ENCODE measurements around the gene AXIN2.
"Not testable (repeated sequence)": the region's sequence is repeated elsewhere in the genome, so short reads cannot be mapped to it uniquely, and the experiment has no call there.

The AXIN2 gene

DNA sequence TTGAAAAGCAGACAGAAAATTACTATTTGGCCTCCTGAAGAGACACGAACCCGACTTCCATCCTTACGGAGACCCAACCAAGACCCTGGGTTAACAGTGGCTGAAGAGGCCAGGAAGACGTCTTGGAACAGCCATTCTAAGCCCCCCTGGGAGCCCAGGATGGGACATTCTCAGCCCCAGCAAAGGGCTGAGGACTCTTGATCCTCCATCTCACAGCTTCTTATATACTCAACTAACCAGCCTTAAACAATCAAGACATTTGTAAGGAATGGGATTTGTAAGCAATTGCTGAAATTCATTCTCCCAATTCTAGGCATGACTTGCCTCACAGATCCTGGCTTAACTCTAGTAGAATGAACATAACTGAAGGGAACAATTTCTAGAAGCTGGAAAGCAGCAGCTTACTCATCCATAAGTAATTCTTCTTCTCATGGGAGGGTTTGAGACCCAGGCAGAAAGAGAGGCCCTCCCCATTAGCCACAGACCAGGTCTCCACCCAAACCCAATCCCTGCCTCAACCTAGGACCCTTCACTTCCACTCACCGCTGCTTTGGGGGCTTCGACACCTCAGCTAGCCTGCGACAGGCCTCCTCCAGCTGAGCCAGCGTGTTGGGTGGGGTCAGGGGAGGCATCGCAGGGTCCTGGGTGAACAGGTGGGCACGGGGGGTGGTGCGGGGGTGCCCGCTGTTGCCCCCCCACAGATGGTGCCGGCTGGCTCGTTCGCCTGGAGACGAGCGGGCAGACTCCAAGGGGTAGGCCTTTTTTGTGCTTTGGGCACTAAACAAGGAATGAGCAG is 25.5 kb downstream of the AXIN2 start:
- no peak for DNase-seq

DNA sequence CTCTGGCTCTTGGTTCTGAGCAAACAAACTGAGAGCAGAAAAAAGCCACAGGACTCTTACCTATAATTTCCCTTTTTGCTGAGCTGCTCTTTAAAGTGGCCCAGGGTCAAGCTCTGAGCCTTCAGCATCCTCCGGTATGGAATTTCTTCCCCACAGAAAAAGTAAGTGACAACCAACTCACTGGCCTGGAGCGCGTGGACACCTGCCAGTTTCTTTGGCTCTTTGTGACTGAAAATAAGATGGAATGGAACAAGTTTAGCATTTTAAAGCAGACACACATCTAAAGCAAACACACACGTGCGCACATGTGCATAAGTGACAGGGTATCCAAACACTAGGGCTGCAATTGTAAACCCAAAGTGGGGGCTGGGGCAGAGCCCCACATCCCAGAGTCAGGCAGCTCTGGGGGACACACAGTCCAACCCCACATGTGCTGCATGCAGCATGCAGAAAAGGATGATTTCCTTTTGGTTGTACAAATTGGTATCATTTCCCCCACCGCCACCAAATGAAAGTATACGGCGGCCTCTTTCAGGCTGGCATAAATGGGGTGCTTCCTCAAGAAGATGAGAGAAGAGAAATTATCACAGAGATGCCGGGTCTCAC is 27.5 kb downstream of the AXIN2 start:
- no peak for DNase-seq

DNA sequence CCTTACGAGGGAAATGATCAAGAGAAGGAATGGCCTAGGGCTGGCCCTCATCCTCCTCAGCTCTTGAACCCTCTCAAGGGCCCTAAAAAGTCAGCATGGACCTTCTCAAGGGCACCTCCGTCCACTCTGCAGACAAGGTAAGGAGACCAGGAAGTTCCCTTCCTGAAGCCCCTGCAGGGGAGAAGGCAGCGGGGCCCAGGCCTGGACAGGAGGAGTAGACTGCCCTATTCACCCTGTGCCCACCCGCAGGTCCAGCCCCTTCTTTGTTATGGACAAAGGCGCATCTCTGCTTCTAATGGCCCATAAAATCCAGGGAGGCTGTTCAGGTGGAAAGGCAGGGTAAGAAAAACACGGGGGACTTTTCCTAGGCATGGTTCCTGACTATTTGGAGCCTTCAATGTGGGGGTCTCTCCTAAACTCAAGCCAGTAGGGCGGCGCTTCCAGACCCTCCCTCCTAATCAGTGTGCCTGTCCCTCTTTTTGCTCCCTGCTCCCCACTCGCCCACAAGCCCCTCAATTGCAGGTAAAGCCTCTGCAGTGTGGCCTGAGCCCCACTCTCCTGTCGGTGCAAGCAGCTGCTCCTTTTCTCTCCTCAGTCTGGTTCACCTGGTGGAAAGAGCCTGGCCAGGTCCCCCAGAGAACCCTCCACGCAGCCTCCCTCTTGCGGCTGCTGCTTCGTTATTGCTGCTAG is 28.2 kb downstream of the AXIN2 start:
- no peak for DNase-seq

DNA sequence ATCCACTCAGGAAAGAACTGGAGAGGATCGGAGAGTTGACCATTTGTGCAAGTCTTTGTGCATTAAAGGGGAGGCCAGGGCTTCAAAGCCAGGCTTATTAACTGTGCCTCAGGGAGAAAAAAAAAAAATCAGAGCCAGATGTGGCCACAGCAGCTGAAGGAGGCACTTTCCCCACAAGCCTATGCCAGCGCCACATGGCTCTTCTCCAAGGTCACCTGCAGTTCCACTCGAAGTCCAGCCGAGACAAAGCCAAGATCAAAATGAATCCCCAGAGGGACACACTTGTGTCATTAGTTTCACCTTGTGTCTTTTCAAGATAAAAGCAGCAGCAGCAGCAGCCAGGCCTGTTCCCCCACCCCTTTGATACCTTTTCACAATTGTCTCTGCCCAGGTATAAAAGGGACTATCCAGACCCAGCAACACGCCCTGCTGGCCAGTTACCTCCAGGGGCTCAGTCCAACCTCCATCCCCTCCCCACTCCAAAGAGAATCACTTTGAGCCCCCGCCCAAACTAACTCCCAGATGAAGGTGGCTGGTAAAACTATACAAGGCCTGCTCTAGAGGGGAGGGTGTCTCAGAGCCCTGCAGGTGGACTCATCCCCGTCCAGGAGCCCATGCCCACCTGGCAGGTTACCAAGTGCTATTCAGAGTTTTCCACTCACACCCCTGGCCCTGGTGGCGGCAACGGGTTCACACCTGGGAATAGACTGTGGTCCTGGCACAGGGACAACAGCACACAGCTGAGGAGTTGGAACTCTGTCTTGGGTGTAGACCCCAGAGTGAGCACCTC is 29.2 kb downstream of the AXIN2 start:
- no peak for DNase-seq

DNA sequence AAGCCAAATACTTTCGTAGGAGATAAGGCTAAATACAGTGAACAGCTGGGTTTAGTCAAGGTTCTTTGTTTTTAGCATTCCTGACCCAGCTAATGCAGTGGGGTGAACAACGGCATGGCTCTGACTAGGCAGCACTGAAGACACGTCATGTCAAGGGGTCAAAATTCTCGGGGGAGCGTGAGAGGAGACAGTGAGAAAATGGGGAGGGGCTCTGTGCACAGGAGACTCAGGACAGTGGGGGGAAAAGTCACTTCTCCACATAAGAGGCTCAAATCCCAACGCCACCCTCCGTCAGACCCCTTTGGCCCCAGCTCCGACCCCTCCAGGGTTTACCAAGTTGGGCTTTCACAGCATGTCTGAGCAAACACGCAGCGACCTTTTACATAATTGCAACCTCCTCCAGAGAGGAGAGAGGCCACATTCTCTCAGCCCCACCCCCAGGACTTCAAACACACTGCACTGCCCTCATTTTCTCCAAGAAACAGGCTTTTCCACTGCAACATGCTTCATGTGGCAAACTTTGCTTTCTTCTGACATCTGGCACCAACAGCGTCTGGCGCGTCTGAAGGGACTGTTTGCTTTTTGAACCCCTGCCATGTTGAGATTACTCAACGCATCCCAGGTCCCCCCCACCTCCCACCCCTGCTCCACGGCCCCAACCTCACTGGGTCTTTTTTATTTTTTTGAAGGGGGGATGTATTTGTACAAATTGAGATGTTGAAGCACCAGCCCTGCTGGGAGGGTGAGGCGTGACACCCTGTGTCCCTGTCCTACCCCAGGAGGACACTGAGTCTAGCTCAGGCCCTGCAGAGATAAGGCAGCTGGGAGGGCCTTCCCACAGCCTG is 30.0 kb downstream of the AXIN2 start:
- no peak for DNase-seq

DNA sequence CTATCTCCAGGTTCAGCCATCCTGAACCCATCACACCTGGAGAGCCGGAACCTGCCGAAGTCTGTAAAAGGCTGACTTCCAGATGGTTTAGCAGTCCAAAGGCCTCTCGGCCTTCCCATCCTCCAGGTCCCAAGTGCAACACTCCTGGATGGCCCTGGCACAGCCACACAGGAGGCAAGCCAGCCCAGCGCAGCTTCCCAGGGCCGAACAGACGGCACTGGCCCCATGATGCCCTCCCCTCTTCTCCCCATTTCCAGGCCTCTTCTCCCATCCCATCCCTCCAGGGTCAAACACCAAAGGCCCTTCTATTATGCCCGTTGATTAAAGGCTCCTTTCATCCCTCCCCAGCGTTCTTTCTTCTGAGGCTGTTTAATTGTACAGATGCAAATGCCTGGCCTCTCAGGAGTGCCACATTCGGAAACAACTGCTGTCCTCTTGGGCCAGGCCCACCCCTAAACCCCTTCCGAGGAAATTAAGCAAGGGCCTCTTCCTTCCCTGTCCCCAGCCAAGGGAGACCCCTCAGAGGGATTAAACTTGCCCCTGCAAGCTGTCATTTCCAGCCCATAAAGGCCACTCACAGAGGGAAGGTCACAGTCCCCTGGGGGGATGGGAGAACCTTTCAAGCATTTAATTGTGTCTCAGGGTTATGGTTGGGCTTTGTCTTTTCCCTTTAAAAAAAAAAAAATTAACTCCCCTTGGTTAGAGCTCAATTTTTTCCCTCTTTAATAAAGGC is 30.8 kb downstream of the AXIN2 start:
- no peak for DNase-seq

DNA sequence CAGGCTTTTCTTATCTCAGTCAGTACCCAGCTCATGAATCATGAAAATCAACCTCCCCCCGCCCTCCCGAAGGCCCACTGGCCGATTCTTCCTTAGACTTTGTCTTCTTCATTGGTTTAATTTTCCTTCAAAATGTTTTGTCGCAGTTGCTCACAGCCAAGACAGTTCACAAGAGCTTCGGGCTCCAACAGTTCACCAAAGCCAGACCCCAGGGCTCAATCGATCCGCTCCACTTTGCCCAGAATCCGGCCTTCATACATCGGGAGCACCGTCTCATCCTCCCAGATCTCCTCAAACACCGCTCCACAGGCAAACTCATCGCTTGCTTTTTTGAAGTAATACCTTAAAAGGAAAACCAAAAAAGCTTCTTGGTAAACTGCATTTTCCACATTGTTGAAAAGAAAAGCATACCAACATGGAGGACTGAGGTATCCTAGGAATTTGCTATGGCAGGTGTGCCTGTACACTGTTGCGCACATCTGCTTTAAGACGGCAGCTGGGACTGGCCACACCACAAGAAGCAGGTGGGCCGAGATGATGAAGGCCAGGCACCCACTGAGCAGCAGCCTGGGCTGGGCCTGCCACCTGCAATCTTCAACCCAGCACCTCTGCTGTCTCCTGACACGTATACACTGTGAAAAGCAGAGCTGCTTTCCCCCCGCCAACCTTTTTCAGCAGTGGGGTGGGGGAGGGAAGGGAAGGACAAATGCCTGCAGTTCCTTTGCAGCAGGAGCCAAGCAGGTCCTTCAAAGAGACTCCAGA is 31.5 kb downstream of the AXIN2 start:
- DNase-seq: no peak

DNA sequence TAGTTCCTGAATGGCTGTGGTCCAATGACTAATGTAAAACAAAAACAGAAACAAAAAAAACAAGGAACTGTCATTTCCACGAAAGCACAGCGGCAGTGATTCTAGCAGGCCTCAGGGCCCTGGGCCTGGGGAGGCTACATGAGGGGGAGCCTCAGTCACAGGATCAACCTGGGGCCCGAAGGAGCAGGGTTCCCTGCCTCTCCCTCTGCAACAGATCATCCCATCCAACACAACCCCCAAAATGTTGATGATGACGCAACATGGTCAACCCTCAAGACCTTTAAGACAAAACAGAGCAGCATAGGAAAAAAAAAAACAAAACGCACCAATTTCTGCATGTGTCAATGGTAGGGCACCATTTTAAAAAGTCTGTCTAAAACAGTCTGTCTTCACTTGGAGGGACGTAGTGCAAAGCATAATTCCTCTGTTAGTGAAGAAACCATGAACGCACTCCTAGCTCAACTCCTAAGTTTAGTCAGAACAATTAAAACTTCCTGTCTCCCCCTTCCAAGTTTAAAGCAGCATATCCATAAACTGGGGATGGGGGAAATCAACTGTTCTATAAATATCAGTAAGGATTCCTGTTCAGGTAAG is 32.3 kb downstream of the AXIN2 start:
- no peak for DNase-seq

DNA sequence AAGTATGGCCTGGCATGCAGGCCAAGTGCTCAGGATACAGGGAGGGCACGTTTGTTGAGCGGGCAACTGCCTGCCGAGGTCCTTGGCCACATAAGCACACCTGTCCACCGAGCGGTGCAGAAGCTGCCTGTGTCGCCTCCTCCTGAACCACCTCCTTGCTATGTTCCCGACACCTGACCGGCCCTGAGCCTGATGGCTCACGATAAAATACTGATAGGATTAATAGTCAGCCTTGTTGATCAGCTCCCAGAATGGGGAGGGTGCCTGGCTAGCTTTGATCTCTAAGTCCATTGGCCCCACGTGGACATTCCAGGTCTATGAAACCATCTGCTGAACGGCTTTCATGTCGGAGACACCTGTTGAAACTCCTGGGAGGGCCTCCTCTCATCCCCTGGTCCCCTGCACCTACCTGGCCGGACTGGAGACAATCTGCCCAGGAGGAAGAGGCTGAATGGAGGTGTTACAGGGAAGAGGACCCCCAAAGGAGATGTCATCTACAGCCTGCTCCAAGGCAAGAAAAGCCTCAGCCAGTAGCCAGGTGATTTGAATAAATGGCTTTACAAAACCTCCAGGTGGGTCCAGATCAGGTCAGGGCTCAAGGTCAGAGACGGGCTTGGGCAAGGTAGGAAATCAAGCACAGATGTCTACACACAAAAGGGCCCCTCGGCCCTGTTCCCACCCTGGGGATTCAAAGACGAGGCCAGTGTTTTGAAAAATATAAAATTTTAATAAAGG is 33.4 kb downstream of the AXIN2 start:
- no peak for DNase-seq

DNA sequence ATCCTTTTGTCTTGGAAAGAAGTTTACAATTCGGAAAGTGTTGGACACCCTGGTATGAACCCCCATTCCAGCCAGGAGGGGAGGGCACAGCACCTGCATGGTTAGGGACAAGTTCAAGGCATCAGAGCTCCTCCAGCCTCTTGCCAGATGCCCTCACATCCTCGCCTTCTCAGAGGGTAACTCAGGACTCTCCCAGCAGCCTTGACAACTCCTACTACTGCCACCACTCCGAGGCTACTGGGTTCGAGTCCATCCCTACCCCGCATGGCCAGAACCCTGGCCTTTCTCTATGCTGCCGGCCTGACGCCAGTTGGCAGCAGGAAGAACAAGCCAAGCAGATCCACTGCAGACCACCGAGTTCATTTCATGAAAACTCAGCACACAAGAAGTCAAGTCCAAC is 34.1 kb downstream of the AXIN2 start:
- DNase-seq: no peak

DNA sequence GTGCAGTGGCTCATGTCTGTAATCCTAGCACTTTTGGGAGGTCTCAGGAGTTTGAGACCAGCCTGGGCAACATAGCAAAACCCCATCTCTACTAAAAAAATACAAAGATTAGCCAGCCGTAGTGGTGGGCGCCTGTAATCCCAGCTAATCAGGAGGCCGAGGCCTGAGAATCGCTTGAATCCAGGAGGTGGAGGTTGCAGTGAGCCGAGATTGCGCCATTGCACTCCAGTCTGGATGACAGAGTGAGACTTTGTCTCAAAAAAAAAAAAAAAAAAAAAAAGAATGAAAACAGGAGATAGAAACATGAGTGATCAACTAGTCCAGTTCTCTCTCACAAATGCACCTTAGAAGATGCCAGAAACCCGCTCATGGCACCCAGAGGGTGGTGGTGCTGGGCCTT is 34.6 kb downstream of the AXIN2 start:
- DNase-seq: not testable (repeated sequence)

DNA sequence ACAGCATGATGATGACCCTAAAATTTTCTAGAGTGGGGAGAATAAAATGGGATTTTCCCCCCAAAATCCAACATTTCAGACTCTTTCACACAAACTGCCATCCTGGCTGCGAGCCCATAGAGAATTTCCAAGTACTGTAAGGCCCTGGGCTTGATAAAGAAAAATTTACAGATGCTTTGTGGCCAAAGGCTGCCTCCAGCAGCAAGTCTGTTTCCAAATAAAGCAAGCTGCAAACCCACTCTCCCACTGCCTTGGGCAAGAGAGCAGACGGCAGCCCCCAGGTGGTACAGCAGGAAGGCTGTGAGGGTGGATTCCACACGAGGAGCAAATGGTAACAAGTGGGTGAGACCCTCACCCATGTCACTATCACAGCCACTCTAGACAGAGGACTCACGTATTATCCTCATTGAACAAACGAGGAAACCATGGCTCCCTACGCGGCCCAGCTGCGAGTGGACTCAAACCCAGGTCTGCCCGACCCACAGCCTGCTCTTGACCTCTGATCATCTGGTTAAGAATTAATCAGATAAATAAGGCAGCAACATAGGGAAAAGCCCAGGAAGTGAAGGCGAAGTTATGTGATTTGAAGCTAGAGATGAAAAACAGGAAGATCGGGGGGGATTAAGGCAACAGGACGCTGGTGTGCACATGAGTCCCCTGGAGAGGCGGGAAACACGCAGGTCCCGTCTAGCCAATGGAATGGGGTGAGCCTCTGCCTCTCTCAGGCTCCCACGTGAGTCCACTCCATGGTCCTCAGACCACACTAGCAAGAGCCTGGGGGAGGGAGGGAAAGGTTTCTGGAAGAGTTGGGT is 37.4 kb downstream of the AXIN2 start:
- DNase-seq: no peak

DNA sequence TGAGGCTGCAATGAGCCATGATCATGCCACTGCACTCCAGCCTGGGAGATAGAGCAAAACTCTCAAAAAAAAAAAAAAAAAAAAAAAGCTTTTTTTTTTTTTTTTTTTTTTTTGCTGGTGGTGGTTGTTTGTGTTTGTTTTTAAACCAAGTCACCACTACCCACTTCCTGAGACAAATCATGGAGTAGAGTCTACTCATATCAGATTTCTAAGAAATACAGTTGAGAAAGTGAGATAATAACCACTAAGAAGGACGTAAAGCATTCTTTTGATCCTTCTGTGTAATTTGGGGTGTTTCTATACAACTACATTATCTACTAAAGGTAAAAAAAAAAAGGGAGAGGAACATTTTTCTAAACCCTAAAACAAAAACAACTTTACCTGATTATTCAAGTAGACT is 38.0 kb downstream of the AXIN2 start:
- no peak for DNase-seq

DNA sequence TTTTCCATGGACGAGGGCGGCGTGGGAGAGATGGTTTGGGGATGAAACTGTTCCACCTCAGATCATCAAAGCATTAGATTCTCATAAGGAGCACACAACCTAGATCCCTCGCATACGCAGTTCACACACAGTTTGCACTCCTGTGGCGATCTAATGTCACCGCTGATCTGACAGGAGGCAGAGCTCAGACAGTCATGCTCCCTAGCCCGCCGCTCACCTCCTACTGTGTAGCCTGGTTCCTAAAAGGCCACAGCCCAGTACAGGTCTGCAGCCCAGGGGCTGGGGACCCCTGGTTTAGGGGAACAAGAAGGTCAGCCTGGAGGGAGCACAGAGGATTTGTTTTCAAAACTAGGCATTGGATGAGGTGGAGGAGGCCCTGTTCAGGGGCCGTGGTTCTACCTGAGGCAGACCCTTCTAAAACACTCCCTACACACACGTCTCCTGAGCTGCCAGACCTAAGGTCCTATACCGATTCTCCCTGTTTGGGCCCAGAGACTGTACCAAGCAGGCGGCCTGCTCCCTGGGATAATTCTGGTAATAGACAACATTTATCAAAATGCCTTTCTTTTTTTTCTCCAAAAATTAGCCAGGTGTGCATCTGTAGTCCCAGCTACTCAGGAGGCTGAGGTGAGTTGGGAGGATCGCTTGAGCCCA is 38.6 kb downstream of the AXIN2 start:
- DNase-seq: no peak

DNA sequence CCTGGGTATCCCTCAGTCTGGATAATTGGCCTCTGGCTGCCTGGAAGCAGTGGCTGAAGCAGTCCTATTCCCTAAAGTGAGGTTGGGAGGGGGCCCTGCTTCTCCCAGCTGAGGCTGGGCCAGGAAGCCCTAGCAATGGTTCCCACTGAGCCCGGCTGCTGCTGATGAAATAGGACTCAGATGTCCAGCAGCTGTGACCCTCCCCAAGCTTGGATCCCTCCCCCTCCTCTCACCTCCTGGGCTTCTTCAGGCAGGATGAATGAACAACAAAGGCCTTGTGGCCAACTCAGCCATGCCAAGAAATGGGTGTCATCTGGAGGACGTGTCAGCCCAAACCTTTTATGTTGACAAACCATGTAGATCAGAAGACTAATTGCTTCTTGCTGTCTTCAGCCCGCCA is 42.0 kb downstream of the AXIN2 start:
- no peak for DNase-seq

DNA sequence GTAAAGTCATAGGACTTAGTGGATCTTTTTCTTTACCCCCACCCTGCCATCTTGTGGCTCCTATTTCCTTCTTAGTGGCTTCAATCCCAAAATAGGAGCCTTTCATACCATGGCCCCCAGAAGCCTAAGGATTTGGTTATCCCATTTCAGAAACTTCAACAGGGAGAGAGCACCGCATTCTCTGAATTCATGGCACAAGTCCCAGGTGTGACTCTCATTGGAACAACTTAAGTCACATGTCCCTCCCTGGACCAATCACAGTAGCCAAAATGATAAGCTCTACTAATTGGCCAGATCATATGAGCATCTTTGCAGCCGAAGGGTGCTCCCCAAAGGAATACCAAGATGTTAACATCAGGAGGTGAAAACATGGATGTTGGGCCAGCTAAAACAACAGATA is 43.2 kb downstream of the AXIN2 start:
- DNase-seq: no peak

DNA sequence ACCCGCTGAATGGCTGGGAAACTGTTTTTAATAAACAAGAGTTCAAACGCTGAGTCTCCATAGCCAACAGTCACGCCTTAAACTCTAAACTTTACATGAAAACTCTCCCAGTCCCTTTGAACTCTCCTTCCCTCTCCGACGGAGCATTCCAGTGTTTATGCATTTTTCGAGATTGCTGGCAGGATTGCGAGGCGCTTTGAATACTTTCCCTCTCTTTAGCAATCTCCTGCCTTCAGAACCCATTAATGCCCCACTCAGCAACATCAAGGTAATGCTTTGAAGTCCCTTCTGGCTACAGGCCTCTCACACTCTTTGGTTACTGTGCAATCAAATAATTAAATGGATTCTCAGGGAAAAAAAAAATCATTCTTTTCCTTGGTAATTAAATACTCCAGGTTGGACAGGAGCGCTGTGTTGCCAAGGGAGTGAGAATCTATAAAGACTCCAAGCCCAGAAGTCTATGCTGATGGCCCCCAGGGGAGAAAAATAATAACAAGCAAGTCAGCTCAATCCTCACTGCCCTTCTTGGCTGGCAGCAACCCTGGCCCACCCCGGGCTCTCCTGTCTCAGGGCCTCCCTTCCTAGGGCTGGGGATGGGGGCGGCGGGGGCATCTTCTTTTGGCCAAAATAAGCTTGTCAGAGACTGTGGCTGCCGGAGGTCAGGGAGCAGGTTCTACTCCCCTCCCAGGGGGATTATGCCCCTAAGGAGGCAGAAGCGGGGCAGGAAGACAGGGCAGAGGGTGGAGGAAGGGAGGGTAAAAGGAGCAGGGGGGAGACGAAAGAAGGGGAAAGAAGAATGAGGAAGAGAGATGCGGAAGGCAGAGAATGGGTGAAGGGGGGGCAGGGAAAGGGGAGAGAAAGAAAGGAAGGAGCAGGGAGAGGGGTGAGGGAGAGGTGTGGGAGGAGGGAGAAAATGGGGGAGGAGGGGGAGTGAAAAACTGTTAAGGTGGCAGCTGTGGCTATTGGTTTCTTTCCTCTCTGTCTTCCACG is 45.2 kb downstream of the AXIN2 start:
- DNase-seq: no peak

Data from activated CD4-positive, alpha-beta T cell treated with anti-CD3 and anti-CD28 coated beads for 4 hours (primary cell).